ENCODE results near the gene PAPOLA.
A peak's percentile ranks its signal among the peaks of the same experiment; 100 is the strongest.

Gene PAPOLA

GRCh38 chr14:96603350-96604255 lies 101.4 kb downstream of the PAPOLA start:
- DNase-seq = peak in 2 of 10 donors; percentile 58 to 81
- intact Hi-C loops (cut with DNase I) = no loop called here

GRCh38 chr14:96614481-96614881 lies 112.3 kb downstream of the PAPOLA start:
- DNase-seq = peak in 2 of 10 donors; percentile 53 to 56
- intact Hi-C loops (cut with DNase I) = no loop called here

GRCh38 chr14:96616161-96616721 lies 114.1 kb downstream of the PAPOLA start:
- intact Hi-C loops (cut with DNase I) = no loop called here
- DNase-seq = peak in 2 of 10 donors; percentile 83 to 84
